ENCODE data around the gene DCDC1.

DNA sequence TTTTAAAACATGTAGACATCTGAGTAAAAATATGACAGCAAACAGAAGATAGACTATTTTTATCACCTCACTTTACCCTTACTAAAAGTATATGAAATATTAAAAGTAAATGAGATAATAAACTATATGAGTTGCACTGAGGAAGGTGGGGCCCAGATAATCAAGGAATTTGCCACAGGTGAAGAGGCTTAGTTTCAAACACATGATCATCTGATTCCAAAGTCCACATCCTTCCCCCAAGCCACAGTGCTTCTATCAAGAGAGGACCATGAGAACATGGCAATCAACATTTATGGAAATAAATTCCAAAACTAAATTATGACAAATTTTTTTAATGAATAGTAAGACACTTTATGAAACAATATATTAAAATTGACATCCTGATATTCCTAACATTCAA is 384.0 kb downstream of the DCDC1 start:
- no peak for TF ChIP-seq POLR2AphosphoS5 (IDR thresholded peaks at IDR 0.05; ENCODE audit: borderline replicate concordance, low read depth, low read length)
- no peak for TF ChIP-seq EZH2 (IDR thresholded peaks at IDR 0.05)

Measured in SK-N-MC (cell line).